GM23338 (cell line): ENCODE data around the gene SPACA1. TPM values are rescaled to one million over a fixed set of nuclear protein-coding genes. Genes with fewer than 3 reads are reported as not detected.

Source experiments
- ATAC-seq: fragments of 200-7000 bp; cut with Tn5 transposase; 3 replicates; pipeline ENCODE4 v1.9.1; 2020
- DNase-seq: peaks from one replicate; pipeline ENCODE4 v3.0.0-alpha.2; 2015; ENCODE audit warnings: low spot score
- H2AFZ ChIP-seq: fragments of 200-600 bp; sonication (generic); 2 replicates; pipeline ENCODE4 v1.8.0; 2016; ENCODE audit warnings: antibody characterized with exemption, mild to moderate bottlenecking, moderate library complexity
- H3F3A ChIP-seq: fragments of 200-600 bp; sonication (generic); replicated peaks from 2 replicates; pipeline ENCODE4 v1.8.0; 2017; ENCODE audit warnings: antibody characterized with exemption, mixed run types, low read depth
- H3K27ac ChIP-seq: fragments of 200-600 bp; sonication (generic); 2 replicates; pipeline ENCODE4 v1.6.1; 2016; ENCODE audit warnings: low read depth
- H3K27me3 ChIP-seq: fragments of 200-600 bp; sonication (generic); 2 replicates; pipeline ENCODE4 v1.8.0; 2016; ENCODE audit warnings: mild to moderate bottlenecking, mixed run types, moderate library complexity; ENCODE audit not compliant: insufficient read depth
- H3K36me3 ChIP-seq: fragments of 200-600 bp; sonication (generic); 2 replicates; pipeline ENCODE4 v1.8.0; 2016; ENCODE audit warnings: mild to moderate bottlenecking; ENCODE audit not compliant: insufficient read depth
- H3K4me1 ChIP-seq: fragments of 200-600 bp; sonication (generic); 2 replicates; pipeline ENCODE4 v1.8.0; 2016; ENCODE audit warnings: mild to moderate bottlenecking, moderate library complexity; ENCODE audit not compliant: insufficient read depth
- H3K4me2 ChIP-seq: fragments of 200-600 bp; sonication (generic); 2 replicates; pipeline ENCODE4 v1.7.1; 2017; ENCODE audit warnings: mixed run types
- H3K4me3 ChIP-seq: fragments of 200-600 bp; sonication (generic); 2 replicates; pipeline ENCODE4 v1.6.1; 2016; ENCODE audit warnings: mixed run types
- H3K79me2 ChIP-seq: fragments of 200-600 bp; sonication (generic); replicated peaks from 2 replicates; pipeline ENCODE4 v1.8.0; 2017; ENCODE audit warnings: mild to moderate bottlenecking; ENCODE audit not compliant: insufficient read depth
- H3K9me2 ChIP-seq: fragments of 200-600 bp; sonication (generic); 2 replicates; pipeline ENCODE4 v1.8.0; 2017; ENCODE audit not compliant: insufficient read depth
- H4K20me1 ChIP-seq: fragments of 200-600 bp; sonication (generic); replicated peaks from 2 replicates; pipeline ENCODE4 v1.8.0; 2017; ENCODE audit warnings: mild to moderate bottlenecking; ENCODE audit not compliant: insufficient read depth
- H3K27ac Mint-ChIP-seq: 2 replicates; pipeline ENCODE4 v1.8.0; 2020; ENCODE audit warnings: inconsistent platforms, mild to moderate bottlenecking, moderate library complexity, mixed read lengths
- H3K27me3 Mint-ChIP-seq: 3 replicates; pipeline ENCODE4 v1.8.0; 2022; ENCODE audit warnings: low read depth, mild to moderate bottlenecking, moderate library complexity, mixed read lengths, inconsistent platforms; ENCODE audit not compliant: insufficient read depth, poor library complexity
- H3K36me3 Mint-ChIP-seq: 3 replicates; pipeline ENCODE4 v1.8.0; 2021; ENCODE audit warnings: low read depth, mild to moderate bottlenecking, inconsistent platforms, moderate library complexity, mixed read lengths
- H3K4me1 Mint-ChIP-seq: 3 replicates; pipeline ENCODE4 v1.8.0; 2020; ENCODE audit warnings: mild to moderate bottlenecking, inconsistent platforms, mixed read lengths
- H3K4me3 Mint-ChIP-seq: 3 replicates; pipeline ENCODE4 v1.8.0; 2021; ENCODE audit warnings: moderate library complexity, mild to moderate bottlenecking, inconsistent platforms, mixed read lengths
- H3K9me3 Mint-ChIP-seq: 3 replicates; pipeline ENCODE4 v1.8.0; 2020; ENCODE audit warnings: moderate library complexity, mild to moderate bottlenecking, inconsistent platforms, mixed read lengths
- CREB1 ChIP-seq: fragments of 250-450 bp; sonication (Bioruptor Pico); IDR thresholded peaks from 2 replicates; pipeline ENCODE4 v1.5.0; 2020; ENCODE audit warnings: low read depth, mild to moderate bottlenecking, moderate library complexity
- CTCF ChIP-seq, 2 experiments: fragments of 200-600 bp in 1 of 2; sonication (generic) in 1 of 2; conservative IDR thresholded peaks; 2 replicates each; pipeline versions ENCODE4 v1.5.1 to v1.6.1; 2016 to 2017; ENCODE audit warnings: antibody characterized with exemption in 2 of 2, low read depth in 2 of 2, mild to moderate bottlenecking in 2 of 2, moderate library complexity in 1 of 2
- ETS1 ChIP-seq: IDR thresholded peaks from 2 replicates; pipeline ENCODE4 v1.6.1; 2016; ENCODE audit warnings: antibody characterized with exemption
- EZH2phosphoT487 ChIP-seq: fragments of 200-600 bp; sonication (generic); IDR thresholded peaks from one replicate; pipeline ENCODE4 v1.8.1; 2018; ENCODE audit warnings: antibody characterized with exemption; ENCODE audit not compliant: unreplicated experiment
- NANOG ChIP-seq: IDR thresholded peaks from 2 replicates; pipeline ENCODE4 v1.6.1; 2016; ENCODE audit warnings: antibody characterized with exemption, borderline replicate concordance
- STAT1 ChIP-seq: IDR thresholded peaks from one replicate; pipeline ENCODE4 v1.6.1; 2016; ENCODE audit warnings: antibody characterized with exemption; ENCODE audit not compliant: unreplicated experiment
- ZNF462 ChIP-seq: fragments of 250-450 bp; sonication (Bioruptor Pico); IDR thresholded peaks from 2 replicates; pipeline ENCODE4 v1.5.0; 2020; ENCODE audit warnings: mild to moderate bottlenecking, moderate library complexity
- polyA plus RNA-seq: library from polyadenylated mRNA; unstranded; fragments of >200 nt; fragmentation: Nextera tagmentation; extraction: Ambion mirVana; gene quantifications from 2 replicates; pipeline ENCODE4 v1.2.1, GENCODE V29; 2016
- total RNA-seq: library from RNA; depleted of rRNA; stranded (reverse); fragments of >200 nt; shearing (Covaris generic); gene quantifications from 2 replicates; pipeline ENCODE4 v1.2.3, GENCODE V29; 2014

The SPACA1 gene
- total and polyA plus RNA-seq, 2 experiments from 2014 or later, result not detected

- Mint-ChIP-seq H3K4me1 (peaks cover 12% of the 10 kb centered on the region), H3K4me3 (no peak overlapping the region), H3K9me3 (no peaks in the 10 kb centered on the region), H3K27ac (no peak overlapping the region), H3K27me3 (no peaks in the 10 kb centered on the region), H3K36me3 (no peaks in the 10 kb centered on the region)
- H3K27ac ChIP-seq, result no peak overlapping the region
- no peak overlapping the region for H3K4me2 ChIP-seq
- no peak for TF ChIP-seq STAT1
- no peak for DNase-seq
- ATAC-seq, result no peak
- H3K27me3 ChIP-seq, result no peaks in the 10 kb centered on the region
- H2AFZ ChIP-seq, result no peak overlapping the region
- H3K9me2 ChIP-seq, result no peaks in the 10 kb centered on the region
- no peaks in the 10 kb centered on the region for H3K36me3 ChIP-seq
- H3F3A ChIP-seq, result no peaks in the 10 kb centered on the region
- H3K4me3 ChIP-seq, result no peak overlapping the region
- peaks cover 11% of the 10 kb centered on the region; the same call in 1 of the 2 replicates for H3K4me1 ChIP-seq
- no peaks in the 10 kb centered on the region for H4K20me1 ChIP-seq
- no peaks in the 10 kb centered on the region for H3K79me2 ChIP-seq
Observed at GRCh38 chr6:88111991-88112390, 64.3 kb downstream of the SPACA1 start.

GRCh38 chr6:88114838-88115237 is 67.2 kb downstream of the SPACA1 start:
- Histone ChIP-seq H3K27ac (no peak overlapping the region), H4K20me1 (no peaks in the 10 kb centered on the region), H3K79me2 (no peaks in the 10 kb centered on the region), H3K4me3 (no peak overlapping the region), H3K9me2 (no peaks in the 10 kb centered on the region), H3K27me3 (no peaks in the 10 kb centered on the region), H3K36me3 (no peaks in the 10 kb centered on the region), H2AFZ (peak overlapping the region; percentile 56), H3K4me2 (no peak overlapping the region), H3K4me1 (peaks cover 5% of the 10 kb centered on the region; the same call in 1 of the 2 replicates), H3F3A (no peaks in the 10 kb centered on the region)
- H3K27ac Mint-ChIP-seq, result no peak overlapping the region
- TF ChIP-seq CTCF (conservative IDR thresholded peaks at IDR 0.05; ENCODE audit: low read depth in 2 of 2) (no peak), ETS1 (no peak), EZH2phosphoT487 (no peak), NANOG (no peak)
- no peak overlapping the region for H3K4me3 Mint-ChIP-seq
- H3K4me1 Mint-ChIP-seq, result peaks cover 12% of the 10 kb centered on the region
- ATAC-seq (no peak), DNase-seq (no peak)
- H3K36me3 Mint-ChIP-seq, result no peaks in the 10 kb centered on the region
- no peaks in the 10 kb centered on the region for H3K27me3 Mint-ChIP-seq
- H3K9me3 Mint-ChIP-seq, result no peaks in the 10 kb centered on the region

GRCh38 chr6:88115307-88115706 is 67.7 kb downstream of the SPACA1 start:
- no peak for ATAC-seq
- no peaks in the 10 kb centered on the region for H3K36me3 ChIP-seq
- TF ChIP-seq CREB1 (CRISPR knock-in tag), result no peak
- TF ChIP-seq ETS1, result no peak
- no peak for TF ChIP-seq ZNF462

More at GRCh38 chr6:88115307-88115706, 67.7 kb downstream of the SPACA1 start:
- H2AFZ ChIP-seq, result peak overlapping the region; percentile 56; the same call in 1 of the 2 replicates
- H4K20me1 ChIP-seq, result no peaks in the 10 kb centered on the region
- Mint-ChIP-seq H3K27ac (no peak overlapping the region), H3K27me3 (no peaks in the 10 kb centered on the region), H3K4me1 (peaks cover 16% of the 10 kb centered on the region), H3K36me3 (no peaks in the 10 kb centered on the region), H3K4me3 (no peak overlapping the region), H3K9me3 (no peaks in the 10 kb centered on the region)
- DNase-seq, result no peak
- no peaks in the 10 kb centered on the region for H3K27me3 ChIP-seq
- no peaks in the 10 kb centered on the region for H3F3A ChIP-seq
- no peaks in the 10 kb centered on the region for H3K9me2 ChIP-seq
- H3K79me2 ChIP-seq, result no peaks in the 10 kb centered on the region
- H3K27ac ChIP-seq, result no peak overlapping the region
- no peak overlapping the region for H3K4me3 ChIP-seq
- no peak overlapping the region for H3K4me2 ChIP-seq
- peaks cover 9% of the 10 kb centered on the region for H3K4me1 ChIP-seq
